ENCODE data around the gene WASF3.

WASF3 gene

DNA sequence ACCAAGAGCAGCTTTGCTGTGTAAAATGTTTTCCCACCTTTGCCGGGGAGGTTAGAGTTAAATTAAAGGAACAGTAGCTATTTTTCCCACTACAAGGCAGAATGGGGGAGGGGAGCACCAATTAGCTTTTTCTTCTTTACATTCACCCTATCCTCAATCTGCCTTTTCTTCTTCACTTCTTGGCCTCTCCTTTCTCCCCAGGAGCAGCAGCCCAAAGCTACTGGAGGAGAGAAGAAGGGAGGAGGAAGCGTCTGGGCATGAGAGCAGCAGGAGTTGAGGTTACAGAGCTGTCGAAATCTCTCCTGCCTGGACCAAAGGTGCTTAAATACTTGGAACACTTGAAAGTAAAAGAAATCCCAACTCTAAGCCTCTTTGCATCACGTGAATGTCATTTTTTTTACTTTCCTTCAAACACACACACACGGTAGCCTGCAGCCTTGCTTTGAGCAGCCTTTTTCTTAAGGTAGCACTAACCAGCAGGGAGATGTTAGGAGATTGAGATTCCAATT, 39.0 kb upstream of the WASF3 start:
- no peak overlapping the region for H3K4me3 ChIP-seq (ENCODE audit: low read depth, low read length)
- TF ChIP-seq, protein P1, sequence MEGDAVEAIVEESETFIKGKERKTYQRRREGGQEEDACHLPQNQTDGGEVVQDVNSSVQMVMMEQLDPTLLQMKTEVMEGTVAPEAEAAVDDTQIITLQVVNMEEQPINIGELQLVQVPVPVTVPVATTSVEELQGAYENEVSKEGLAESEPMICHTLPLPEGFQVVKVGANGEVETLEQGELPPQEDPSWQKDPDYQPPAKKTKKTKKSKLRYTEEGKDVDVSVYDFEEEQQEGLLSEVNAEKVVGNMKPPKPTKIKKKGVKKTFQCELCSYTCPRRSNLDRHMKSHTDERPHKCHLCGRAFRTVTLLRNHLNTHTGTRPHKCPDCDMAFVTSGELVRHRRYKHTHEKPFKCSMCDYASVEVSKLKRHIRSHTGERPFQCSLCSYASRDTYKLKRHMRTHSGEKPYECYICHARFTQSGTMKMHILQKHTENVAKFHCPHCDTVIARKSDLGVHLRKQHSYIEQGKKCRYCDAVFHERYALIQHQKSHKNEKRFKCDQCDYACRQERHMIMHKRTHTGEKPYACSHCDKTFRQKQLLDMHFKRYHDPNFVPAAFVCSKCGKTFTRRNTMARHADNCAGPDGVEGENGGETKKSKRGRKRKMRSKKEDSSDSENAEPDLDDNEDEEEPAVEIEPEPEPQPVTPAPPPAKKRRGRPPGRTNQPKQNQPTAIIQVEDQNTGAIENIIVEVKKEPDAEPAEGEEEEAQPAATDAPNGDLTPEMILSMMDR (IDR thresholded peaks at IDR 0.05; ENCODE audit: low read depth, low read length) = no peak
- in situ Hi-C loops (cut with HindIII; ENCODE audit: low sequenced_read_pairs) = no loop called here
- no peak for DNase-seq (ENCODE audit: low read depth, low spot score)

DNA sequence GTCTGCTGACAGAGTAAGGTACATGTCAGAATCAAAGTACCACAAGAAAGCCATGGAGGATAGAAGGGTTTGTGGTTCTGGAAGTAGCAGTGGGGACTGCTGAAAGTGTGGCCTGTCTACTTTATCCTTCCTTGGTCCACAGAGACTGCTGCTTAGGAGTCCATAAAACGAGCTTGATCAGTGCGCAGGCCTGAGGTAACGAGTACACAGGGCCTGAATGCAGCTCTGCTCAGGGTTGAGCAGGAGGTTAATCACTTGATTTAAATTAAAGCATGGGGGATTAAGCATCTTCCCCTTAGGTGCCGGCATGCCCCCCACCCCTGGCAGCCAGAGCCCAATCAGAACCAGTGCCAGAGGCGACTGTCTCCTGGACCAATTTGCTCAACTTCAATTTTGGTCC, 34.9 kb upstream of the WASF3 start:
- no peak overlapping the region for H3K4me3 ChIP-seq (ENCODE audit: low read depth, low read length)
- DNase-seq (ENCODE audit: low read depth, low spot score) = no peak
- in situ Hi-C loops (cut with HindIII; ENCODE audit: low sequenced_read_pairs) = no loop called here
- TF ChIP-seq, protein P1 (IDR thresholded peaks at IDR 0.05; ENCODE audit: low read depth, low read length) = no peak

- no peak overlapping the region for H3K4me3 ChIP-seq (ENCODE audit: low read depth, low read length)
- in situ Hi-C loops (cut with HindIII; ENCODE audit: low sequenced_read_pairs) = no loop called here
- TF ChIP-seq, protein P1 (IDR thresholded peaks at IDR 0.05; ENCODE audit: low read depth, low read length) = no peak
- no peak for DNase-seq (ENCODE audit: low read depth, low spot score)
These were observed 34.5 kb upstream of the WASF3 start for GRCh38 chr13:26523007-26523406.

DNA sequence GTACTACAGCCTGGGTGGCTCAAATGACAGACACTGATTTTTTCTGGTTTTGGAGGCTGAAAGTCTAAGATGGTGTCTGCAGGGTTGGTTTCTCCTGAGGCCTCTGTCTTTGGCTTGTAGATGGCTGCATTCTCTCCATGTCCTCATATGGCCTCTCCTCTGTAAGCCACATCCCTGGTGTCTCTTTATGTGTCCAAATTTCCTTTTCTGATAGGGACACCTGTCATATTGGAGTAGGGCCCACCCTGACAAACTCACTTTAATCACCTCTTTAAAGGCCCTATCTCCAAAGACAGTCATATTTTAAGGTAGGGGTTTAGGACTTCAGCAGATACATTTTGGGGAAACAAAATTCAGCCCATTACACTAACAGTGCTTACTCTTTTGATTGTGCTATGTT, 32.0 kb upstream of the WASF3 start:
- DNase-seq (ENCODE audit: low read depth, low spot score) = no peak
- no peak overlapping the region for H3K4me3 ChIP-seq (ENCODE audit: low read depth, low read length)
- TF ChIP-seq, protein P1 (IDR thresholded peaks at IDR 0.05; ENCODE audit: low read depth, low read length) = no peak
- in situ Hi-C loops (cut with HindIII; ENCODE audit: low sequenced_read_pairs) = no loop called here

DNA sequence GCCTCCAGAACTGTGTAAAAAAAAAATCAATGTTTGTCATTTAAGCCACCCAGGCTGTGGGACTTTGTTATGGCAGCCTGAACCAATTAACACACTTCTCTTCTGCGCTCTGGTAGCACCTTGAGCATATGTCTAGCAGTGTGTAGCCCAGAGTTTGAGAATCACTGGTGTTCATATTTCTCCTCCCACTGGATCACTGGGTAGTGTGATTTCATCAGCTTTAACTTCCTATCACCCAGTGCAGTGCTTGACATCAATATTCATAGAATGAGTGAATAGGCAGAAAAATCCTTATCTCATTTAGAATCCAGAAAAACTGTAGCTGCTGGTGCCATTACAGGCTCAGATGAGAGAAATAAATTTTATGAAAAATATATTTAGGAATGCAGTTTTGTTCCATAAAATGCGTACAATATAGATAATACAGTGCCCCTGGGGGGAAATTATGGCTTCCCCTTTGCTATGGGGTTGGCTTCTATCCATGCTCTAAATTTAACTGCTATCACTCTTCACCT, 30.7 kb upstream of the WASF3 start:
- TF ChIP-seq, protein P1 (IDR thresholded peaks at IDR 0.05; ENCODE audit: low read depth, low read length) = no peak
- DNase-seq (ENCODE audit: low read depth, low spot score) = no peak
- H3K4me3 ChIP-seq (ENCODE audit: low read depth, low read length) = no peak overlapping the region
- in situ Hi-C loops (cut with HindIII; ENCODE audit: low sequenced_read_pairs) = no loop called here

DNA sequence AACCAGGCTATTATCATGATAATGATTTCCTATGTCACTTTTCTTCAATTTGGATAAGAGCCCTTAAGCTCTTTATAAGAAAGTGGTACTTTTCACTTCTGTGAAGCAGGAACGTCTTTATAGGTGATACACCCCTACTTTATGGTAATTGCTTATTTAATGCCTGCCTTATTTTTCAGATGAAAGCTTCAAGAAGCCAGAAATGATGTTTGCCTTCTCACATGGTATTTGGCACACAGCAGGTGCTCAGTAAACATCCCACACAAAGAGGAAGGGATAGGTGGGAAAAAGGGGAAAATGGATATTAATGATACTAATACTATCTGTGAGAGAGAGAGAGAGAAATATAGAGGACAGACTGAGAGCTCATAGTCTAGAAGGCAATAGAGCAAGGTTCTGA, 29.0 kb upstream of the WASF3 start:
- in situ Hi-C loops (cut with HindIII; ENCODE audit: low sequenced_read_pairs) = no loop called here
- DNase-seq (ENCODE audit: low read depth, low spot score) = no peak
- TF ChIP-seq, protein P1 (IDR thresholded peaks at IDR 0.05; ENCODE audit: low read depth, low read length) = no peak
- H3K4me3 ChIP-seq (ENCODE audit: low read depth, low read length) = no peak overlapping the region

Measured in astrocyte of the spinal cord (primary cell).